Sigmoid colon (tissue), 4 donors: ENCODE data around the gene RAP1A.

ENCODE experiments used
- CTCF ChIP-seq, 4 experiments: fragments of 450-650 bp in 3 of 4; fragments of 200-600 bp in 1 of 4; IDR thresholded peaks; one replicate each; pipeline ENCODE4 v1.5.1; 2016 to 2019; ENCODE audit warnings: antibody characterized with exemption in 4 of 4, mild to moderate bottlenecking in 3 of 4, moderate library complexity in 2 of 4
- POLR2A ChIP-seq, 2 donors: fragments of 450-650 bp; IDR thresholded peaks; one replicate each; pipeline ENCODE4 v1.6.1; 2016; ENCODE audit warnings: antibody characterized with exemption in 2 of 2, mild to moderate bottlenecking in 2 of 2, moderate library complexity in 2 of 2
- POLR2AphosphoS5 ChIP-seq, 4 donors: sonication (generic); formaldehyde crosslinking; IDR thresholded peaks; one replicate each; pipeline ENCODE4 v1.6.1; 2017; ENCODE audit warnings: antibody characterized with exemption in 4 of 4

- TF ChIP-seq CTCF (IDR thresholded peaks at IDR 0.05) = no peak
- TF ChIP-seq POLR2A (IDR thresholded peaks at IDR 0.05) = no peak
- TF ChIP-seq POLR2AphosphoS5 (IDR thresholded peaks at IDR 0.05) = no peak
Observed at GRCh38 chr1:111679541-111679940, 60.0 kb downstream of the RAP1A start.
